ENCODE results near the gene GOLGA7B.

DNA sequence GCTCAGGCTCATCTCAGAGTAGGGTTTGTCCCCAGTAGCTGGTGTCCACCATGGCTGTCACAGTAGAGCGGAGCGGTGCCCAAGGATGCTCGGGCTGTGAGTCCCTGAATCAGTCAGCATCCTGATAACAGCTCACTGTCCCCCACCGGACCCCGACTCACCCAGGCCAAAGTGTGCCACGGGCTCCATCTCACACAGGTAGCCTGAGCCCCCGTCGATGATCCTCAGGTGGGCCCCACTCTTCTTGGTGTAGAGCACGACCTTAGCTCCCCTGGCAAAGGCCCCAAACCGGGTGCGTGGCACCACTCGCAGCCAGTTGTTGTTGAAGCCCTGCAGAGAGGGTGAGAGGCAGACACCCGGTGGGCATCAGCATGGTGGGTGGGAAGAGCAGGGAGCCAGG is 45.4 kb downstream of the GOLGA7B start:
- no peak for TF ChIP-seq EZH2 (IDR thresholded peaks at IDR 0.05; ENCODE audit: borderline replicate concordance, insufficient read depth, low read depth, low read length, poor library complexity, severe bottlenecking)
- TF ChIP-seq, protein P1, sequence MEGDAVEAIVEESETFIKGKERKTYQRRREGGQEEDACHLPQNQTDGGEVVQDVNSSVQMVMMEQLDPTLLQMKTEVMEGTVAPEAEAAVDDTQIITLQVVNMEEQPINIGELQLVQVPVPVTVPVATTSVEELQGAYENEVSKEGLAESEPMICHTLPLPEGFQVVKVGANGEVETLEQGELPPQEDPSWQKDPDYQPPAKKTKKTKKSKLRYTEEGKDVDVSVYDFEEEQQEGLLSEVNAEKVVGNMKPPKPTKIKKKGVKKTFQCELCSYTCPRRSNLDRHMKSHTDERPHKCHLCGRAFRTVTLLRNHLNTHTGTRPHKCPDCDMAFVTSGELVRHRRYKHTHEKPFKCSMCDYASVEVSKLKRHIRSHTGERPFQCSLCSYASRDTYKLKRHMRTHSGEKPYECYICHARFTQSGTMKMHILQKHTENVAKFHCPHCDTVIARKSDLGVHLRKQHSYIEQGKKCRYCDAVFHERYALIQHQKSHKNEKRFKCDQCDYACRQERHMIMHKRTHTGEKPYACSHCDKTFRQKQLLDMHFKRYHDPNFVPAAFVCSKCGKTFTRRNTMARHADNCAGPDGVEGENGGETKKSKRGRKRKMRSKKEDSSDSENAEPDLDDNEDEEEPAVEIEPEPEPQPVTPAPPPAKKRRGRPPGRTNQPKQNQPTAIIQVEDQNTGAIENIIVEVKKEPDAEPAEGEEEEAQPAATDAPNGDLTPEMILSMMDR (IDR thresholded peaks at IDR 0.05) = no peak

All from B cell (primary cell).